B cell (primary cell): ENCODE data around the gene ADIG. TPM values are rescaled to one million over a fixed set of nuclear protein-coding genes. Genes with fewer than 3 reads are reported as not detected.

Source experiments
- ATAC-seq: fragments of 200-7000 bp; cut with Tn5 transposase; one replicate; pipeline ENCODE4 v1.10.0; 2021; ENCODE audit warnings: low read depth, mild to moderate bottlenecking, moderate number of reproducible peaks, moderate library complexity
- CTCF ChIA-PET: fragments of 350-600 bp; sonication (Branson Sonifier 250); formaldehyde crosslinking; loops from one replicate; lab custom pipeline; 2021; ENCODE audit warnings: antibody characterized with exemption, inconsistent platforms; lab: Charles Lee
- POLR2A ChIA-PET: fragments of 350-600 bp; sonication (Branson Sonifier 250); formaldehyde crosslinking; loops from one replicate; lab custom pipeline; 2021; ENCODE audit warnings: antibody characterized with exemption; lab: Charles Lee
- DNase-seq: peaks from one replicate; pipeline ENCODE4 v3.0.0; 2013
- H2AFZ ChIP-seq: 2 replicates; pipeline ENCODE4 v1.6.1; 2012; ENCODE audit warnings: mild to moderate bottlenecking, low read depth, low read length; ENCODE audit not compliant: insufficient read depth, poor library complexity, severe bottlenecking
- H3K27ac ChIP-seq, 2 donors: 1 replicate in 1 of 2; 2 replicates in 1 of 2; pipeline ENCODE4 v1.5.1; 2012 to 2013; ENCODE audit warnings: low read length in 2 of 2, mild to moderate bottlenecking in 2 of 2, moderate library complexity in 1 of 2
- H3K27me3 ChIP-seq, 4 experiments: fragments of 200-600 bp in 1 of 4; sonication (generic) in 1 of 4; replicated peaks in 1 of 4; 1 replicate in 2 of 4; 2 replicates in 2 of 4; pipeline versions ENCODE4 v1.6.1 to v1.7.0; 2013 to 2016; ENCODE audit warnings: low read length in 3 of 4, mild to moderate bottlenecking in 2 of 4, mixed read lengths in 1 of 4, moderate library complexity in 1 of 4; ENCODE audit not compliant: insufficient read depth in 4 of 4, control insufficient read depth in 3 of 4; ENCODE audit errors: control extremely low read depth in 1 of 4
- H3K36me3 ChIP-seq, 2 experiments: replicated peaks in 1 of 2; 1 replicate in 1 of 2; 2 replicates in 1 of 2; pipeline versions ENCODE4 v1.6.1 to v1.7.1; 2013; ENCODE audit warnings: low read length in 1 of 2; ENCODE audit not compliant: insufficient read depth in 2 of 2, control insufficient read depth in 1 of 2; ENCODE audit errors: control extremely low read depth in 1 of 2, extremely low read depth in 1 of 2
- H3K4me1 ChIP-seq, 2 donors: fragments of 200-600 bp in 1 of 2; sonication (generic) in 1 of 2; 1 replicate in 1 of 2; 2 replicates in 1 of 2; pipeline versions ENCODE4 v1.5.1 to v1.6.1; 2013 to 2017; ENCODE audit warnings: low read length in 2 of 2; ENCODE audit not compliant: control insufficient read depth in 2 of 2, insufficient read depth in 2 of 2
- H3K4me2 ChIP-seq: replicated peaks from 2 replicates; pipeline ENCODE3; 2012; ENCODE audit warnings: mild to moderate bottlenecking, low read depth, low read length; ENCODE audit not compliant: poor library complexity, severe bottlenecking
- H3K4me3 ChIP-seq, 5 experiments: fragments of 200-600 bp in 1 of 5; sonication (generic) in 1 of 5; 1 replicate in 3 of 5; 2 replicates in 2 of 5; pipeline versions ENCODE4 v1.5.1 to v1.7.0; 2011 to 2016; ENCODE audit warnings: low read length in 4 of 5, mild to moderate bottlenecking in 4 of 5, low read depth in 2 of 5, control low read depth in 1 of 5, moderate library complexity in 1 of 5; ENCODE audit not compliant: insufficient read depth in 1 of 5; ENCODE audit errors: control extremely low read depth in 1 of 5, extremely low read depth in 1 of 5
- H3K79me2 ChIP-seq: fragments of 200-600 bp; sonication (generic); one replicate; pipeline ENCODE4 v1.6.0; 2016; ENCODE audit warnings: low read length; ENCODE audit not compliant: control insufficient read depth, insufficient read depth
- H3K9ac ChIP-seq: fragments of 200-600 bp; sonication (generic); 2 replicates; pipeline ENCODE4 v1.6.1; 2017; ENCODE audit warnings: mild to moderate bottlenecking, low read length, moderate library complexity
- H3K9me3 ChIP-seq, 3 donors: one replicate each; pipeline versions ENCODE4 v1.6.1 to v1.7.1; 2013; ENCODE audit warnings: low read length in 2 of 3; ENCODE audit not compliant: control insufficient read depth in 2 of 3, insufficient read depth in 1 of 3; ENCODE audit errors: control extremely low read depth in 1 of 3
- H4K20me1 ChIP-seq: 2 replicates; pipeline ENCODE4 v1.6.0; 2012; ENCODE audit warnings: mild to moderate bottlenecking, low read length; ENCODE audit not compliant: insufficient read depth, control insufficient read depth, poor library complexity, severe bottlenecking
- H3K27ac Mint-ChIP-seq: one replicate; pipeline ENCODE4 v1.8.0; 2021; ENCODE audit warnings: mixed read lengths
- H3K27me3 Mint-ChIP-seq: one replicate; pipeline ENCODE4 v1.8.0; 2021; ENCODE audit warnings: mixed read lengths
- H3K4me1 Mint-ChIP-seq: one replicate; pipeline ENCODE4 v1.8.0; 2021; ENCODE audit warnings: mixed read lengths
- H3K4me3 Mint-ChIP-seq: one replicate; pipeline ENCODE4 v1.8.0; 2021; ENCODE audit warnings: mixed read lengths
- H3K9me3 Mint-ChIP-seq: one replicate; pipeline ENCODE4 v1.8.0; 2022; ENCODE audit warnings: mixed read lengths; ENCODE audit not compliant: insufficient read depth
- CTCF ChIP-seq: fragments of 200-600 bp; IDR thresholded peaks from one replicate; pipeline ENCODE4 v1.8.0; 2022; ENCODE audit warnings: antibody characterized with exemption, mild to moderate bottlenecking
- EZH2 ChIP-seq: IDR thresholded peaks from 2 replicates; pipeline ENCODE4 v1.6.1; 2012; ENCODE audit warnings: borderline replicate concordance, low read depth, mild to moderate bottlenecking, moderate library complexity, low read length; ENCODE audit not compliant: insufficient read depth, poor library complexity, severe bottlenecking
- WGBS: methylation state at CpG from one replicate; pipeline ENCODE4 v1.1.5; 2013; ENCODE audit warnings: missing lambda C conversion rate; ENCODE audit not compliant: insufficient coverage; 5-methylcytosine and 5-hydroxymethylcytosine counted together
- intact Hi-C: fragments of 100-400 bp; cut with micrococcal nuclease; formaldehyde crosslinking; loops from one replicate; pipeline ENCODE4 v1.10.0; 2022
- polyA plus RNA-seq: library from polyadenylated mRNA; depleted of rRNA; stranded (reverse); fragments of >200 nt; gene quantifications from 2 replicates; pipeline ENCODE4 v1.2.3, GENCODE V29; 2012
- total RNA-seq, 2 donors: library from RNA; stranded (reverse); fragments of 120-200 nt in 1 of 2; gene quantifications; 1 replicate in 1 of 2; 2 replicates in 1 of 2; pipeline versions ENCODE4 v1.2.3 to v1.2.4, GENCODE V29; 2013 to 2022

The ADIG gene
- total and polyA plus RNA-seq, 2 donors (not counting 1 experiment from before 2014, with no cell fraction given), result not detected

GRCh38 chr20:38626921-38627659 lies 46.1 kb downstream of the ADIG start:
- no peaks in the 10 kb centered on the region for H4K20me1 ChIP-seq
- POLR2A ChIA-PET, result no interaction called here
- intact Hi-C loops, result no loop called here
- H3K9ac ChIP-seq, result no peak overlapping the region
- H3K36me3 ChIP-seq, result no peaks in the 10 kb centered on the region
- Mint-ChIP-seq H3K27me3 (peaks cover 19% of the 10 kb centered on the region), H3K4me1 (no peaks in the 10 kb centered on the region), H3K4me3 (no peak overlapping the region), H3K27ac (no peak overlapping the region), H3K9me3 (no peaks in the 10 kb centered on the region)
- H3K9me3 ChIP-seq, result peaks cover 0 to 6% (median 0%) of the 10 kb centered on the region in 3 donors
- H3K4me3 ChIP-seq, result no peak overlapping the region
- no peak overlapping the region for H3K4me2 ChIP-seq
- no peak overlapping the region for H2AFZ ChIP-seq
- H3K79me2 ChIP-seq, result no peaks in the 10 kb centered on the region
- DNase-seq (no peak), ATAC-seq (no peak)
- no peaks in the 10 kb centered on the region for H3K4me1 ChIP-seq
- TF ChIP-seq CTCF (no peak), EZH2 (no peak)
- no peak overlapping the region for H3K27ac ChIP-seq
- peaks cover 0 to 4% (median 1%) of the 10 kb centered on the region in 4 experiments for H3K27me3 ChIP-seq
- CTCF ChIA-PET, result no interaction called here
- WGBS, result 96% methylated on average over 9 of the region's 10 CpGs
